ENCODE results near the gene ZNF414. TPM values are rescaled to one million over a fixed set of nuclear protein-coding genes. Genes with fewer than 3 reads are reported as not detected.

The ZNF414 gene
- polyA plus RNA-seq, 2 of the 4 experiments (the other 2 are of a cell fraction), result 2.8 to 22.1 TPM

GRCh38 chr19:8545743-8546142 lies 31.8 kb upstream of the ZNF414 start (continued):
- TF ChIP-seq, protein P1, sequence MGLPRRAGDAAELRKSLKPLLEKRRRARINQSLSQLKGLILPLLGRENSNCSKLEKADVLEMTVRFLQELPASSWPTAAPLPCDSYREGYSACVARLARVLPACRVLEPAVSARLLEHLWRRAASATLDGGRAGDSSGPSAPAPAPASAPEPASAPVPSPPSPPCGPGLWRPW (IDR thresholded peaks at IDR 0.05), result no peak
- no peak for TF ChIP-seq CHD2 (IDR thresholded peaks at IDR 0.05; ENCODE audit: low read length, partially characterized antibody)
- no peak for TF ChIP-seq JUNB (IDR thresholded peaks at IDR 0.05)
- TF ChIP-seq EHMT2 (IDR thresholded peaks at IDR 0.05; ENCODE audit: low read depth), result no peak
- no peak for TF ChIP-seq BHLHE40 (IDR thresholded peaks at IDR 0.05; ENCODE audit: low read depth, low read length)

DNA sequence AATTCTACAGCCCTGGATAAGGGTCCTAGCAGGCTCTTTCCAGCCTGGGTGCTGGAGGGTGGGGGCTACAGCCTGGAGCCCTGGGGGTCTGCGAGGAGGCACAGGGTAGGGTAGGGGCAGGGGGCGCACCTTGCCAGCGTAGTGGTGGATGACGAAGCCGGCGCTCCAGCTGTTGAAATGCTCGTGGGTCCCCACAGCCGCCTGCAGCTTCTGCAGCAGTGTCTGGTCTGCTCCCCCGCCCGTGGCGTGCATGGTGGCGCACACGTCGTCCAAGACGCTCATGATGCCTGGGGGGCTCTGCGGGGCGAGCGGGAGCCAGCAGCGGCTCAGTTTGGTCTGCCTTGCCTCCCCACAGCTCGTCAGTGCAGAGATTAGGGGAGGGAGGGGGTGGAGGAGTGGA lies 30.2 kb upstream of the ZNF414 start:
- 94% methylated on average over 8 of the region's 20 CpGs for WGBS (ENCODE audit: missing lambda C conversion rate)
- Histone ChIP-seq H3K9me3 (no peaks in the 10 kb centered on the region), H3K4me1 (no peaks in the 10 kb centered on the region), H3K4me2 (no peak overlapping the region), H3K27ac (no peak overlapping the region), H3K4me3 (no peak overlapping the region)
- no peak for DNase-seq (ENCODE audit: low read depth in 1 of 2, low spot score in 1 of 2)
- TF ChIP-seq CHD4 (IDR thresholded peaks at IDR 0.05; ENCODE audit: borderline replicate concordance) (no peak), BCL3 (IDR thresholded peaks at IDR 0.05) (no peak), SREBF2 (IDR thresholded peaks at IDR 0.05) (no peak), ZC3H11A (IDR thresholded peaks at IDR 0.05) (no peak), CEBPB (IDR thresholded peaks at IDR 0.05) (no peak), ZFP36 (IDR thresholded peaks at IDR 0.05; ENCODE audit: borderline replicate concordance, partially characterized antibody) (no peak), NR3C1 (IDR thresholded peaks at IDR 0.05) (no peak), MAZ (IDR thresholded peaks at IDR 0.05; ENCODE audit: borderline replicate concordance, low read depth, low read length) (no peak), KDM1A (IDR thresholded peaks at IDR 0.05; ENCODE audit: low read depth) (no peak), SMC3 (IDR thresholded peaks at IDR 0.05) (no peak), ZSCAN20 (CRISPR knock-in tag; IDR thresholded peaks at IDR 0.05) (no peak), POLR2A (IDR thresholded peaks at IDR 0.05; ENCODE audit: low read length) (no peak), MAFK (IDR thresholded peaks at IDR 0.05; ENCODE audit: partially characterized antibody) (no peak), ELK1 (IDR thresholded peaks at IDR 0.05; ENCODE audit: low read depth, low read length) (no peak), EHF (CRISPR knock-in tag; IDR thresholded peaks at IDR 0.05) (no peak), GATA3 (IDR thresholded peaks at IDR 0.05; ENCODE audit: borderline replicate concordance) (no peak)
- TF ChIP-seq, protein P1 (IDR thresholded peaks at IDR 0.05), result no peak
- TF ChIP-seq, protein P2, sequence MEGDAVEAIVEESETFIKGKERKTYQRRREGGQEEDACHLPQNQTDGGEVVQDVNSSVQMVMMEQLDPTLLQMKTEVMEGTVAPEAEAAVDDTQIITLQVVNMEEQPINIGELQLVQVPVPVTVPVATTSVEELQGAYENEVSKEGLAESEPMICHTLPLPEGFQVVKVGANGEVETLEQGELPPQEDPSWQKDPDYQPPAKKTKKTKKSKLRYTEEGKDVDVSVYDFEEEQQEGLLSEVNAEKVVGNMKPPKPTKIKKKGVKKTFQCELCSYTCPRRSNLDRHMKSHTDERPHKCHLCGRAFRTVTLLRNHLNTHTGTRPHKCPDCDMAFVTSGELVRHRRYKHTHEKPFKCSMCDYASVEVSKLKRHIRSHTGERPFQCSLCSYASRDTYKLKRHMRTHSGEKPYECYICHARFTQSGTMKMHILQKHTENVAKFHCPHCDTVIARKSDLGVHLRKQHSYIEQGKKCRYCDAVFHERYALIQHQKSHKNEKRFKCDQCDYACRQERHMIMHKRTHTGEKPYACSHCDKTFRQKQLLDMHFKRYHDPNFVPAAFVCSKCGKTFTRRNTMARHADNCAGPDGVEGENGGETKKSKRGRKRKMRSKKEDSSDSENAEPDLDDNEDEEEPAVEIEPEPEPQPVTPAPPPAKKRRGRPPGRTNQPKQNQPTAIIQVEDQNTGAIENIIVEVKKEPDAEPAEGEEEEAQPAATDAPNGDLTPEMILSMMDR (IDR thresholded peaks at IDR 0.05), result no peak
- FAIRE-seq, result no peak
- ChIA-PET POLR2A (no interaction called here), CTCF (no interaction called here)
- no peak for ATAC-seq

GRCh38 chr19:8539621-8540149 lies 25.7 kb upstream of the ZNF414 start:
- POLR2A ChIA-PET, result no interaction called here
- WGBS (ENCODE audit: missing lambda C conversion rate), result 92% methylated on average over 12 of the region's 12 CpGs
- Histone ChIP-seq H3K4me3 (no peak overlapping the region), H3K4me2 (no peak overlapping the region), H3K27ac (no peak overlapping the region), H3K9me3 (no peaks in the 10 kb centered on the region), H3K4me1 (no peaks in the 10 kb centered on the region)
- ATAC-seq (no peak), FAIRE-seq (no peak), DNase-seq (ENCODE audit: low read depth in 1 of 2, low spot score in 1 of 2) (no peak)
- CTCF ChIA-PET, result interaction anchor here (0.9 to 1.4 kb wide), 2 partner anchors 38 to 186 kb away, joined by 4 read pairs; no protein-coding TSS in a partner anchor
- TF ChIP-seq HOXA7 (CRISPR knock-in tag; IDR thresholded peaks at IDR 0.05), result no peak
- no peak for TF ChIP-seq HEYL (CRISPR knock-in tag; IDR thresholded peaks at IDR 0.05)
- no peak for TF ChIP-seq REST (IDR thresholded peaks at IDR 0.05)
- TF ChIP-seq NPAS2 (CRISPR knock-in tag; IDR thresholded peaks at IDR 0.05; ENCODE audit: borderline replicate concordance), result no peak
- no peak for TF ChIP-seq MAZ (IDR thresholded peaks at IDR 0.05; ENCODE audit: borderline replicate concordance, low read depth, low read length)
- no peak for TF ChIP-seq CBX8 (IDR thresholded peaks at IDR 0.05)
- no peak for TF ChIP-seq POLR2A (IDR thresholded peaks at IDR 0.05; ENCODE audit: low read length)
- no peak for TF ChIP-seq E2F6 (IDR thresholded peaks at IDR 0.05; ENCODE audit: borderline replicate concordance, low read depth)
- TF ChIP-seq MAFK (IDR thresholded peaks at IDR 0.05; ENCODE audit: partially characterized antibody), result no peak

Measured in A549 (cell line).